ENCODE results near the gene LLGL1. TPM values are rescaled to one million over a fixed set of nuclear protein-coding genes. Genes with fewer than 3 reads are reported as not detected.

Gene LLGL1
- total RNA-seq, 1 donor from 2014 or later, result 57.2 TPM

GRCh38 chr17:18238299-18238698 lies 12.9 kb downstream of the LLGL1 start:
- H3K36me3 Mint-ChIP-seq (ENCODE audit: low read depth, unreplicated experiment), result peaks cover 32% of the 10 kb centered on the region
- no peaks in the 10 kb centered on the region for H3K9me3 Mint-ChIP-seq (ENCODE audit: unreplicated experiment)
- no peaks in the 10 kb centered on the region for H3K4me1 Mint-ChIP-seq (ENCODE audit: unreplicated experiment)
- H3K4me3 Mint-ChIP-seq (ENCODE audit: unreplicated experiment), result no peak overlapping the region
- TF ChIP-seq, protein P1, sequence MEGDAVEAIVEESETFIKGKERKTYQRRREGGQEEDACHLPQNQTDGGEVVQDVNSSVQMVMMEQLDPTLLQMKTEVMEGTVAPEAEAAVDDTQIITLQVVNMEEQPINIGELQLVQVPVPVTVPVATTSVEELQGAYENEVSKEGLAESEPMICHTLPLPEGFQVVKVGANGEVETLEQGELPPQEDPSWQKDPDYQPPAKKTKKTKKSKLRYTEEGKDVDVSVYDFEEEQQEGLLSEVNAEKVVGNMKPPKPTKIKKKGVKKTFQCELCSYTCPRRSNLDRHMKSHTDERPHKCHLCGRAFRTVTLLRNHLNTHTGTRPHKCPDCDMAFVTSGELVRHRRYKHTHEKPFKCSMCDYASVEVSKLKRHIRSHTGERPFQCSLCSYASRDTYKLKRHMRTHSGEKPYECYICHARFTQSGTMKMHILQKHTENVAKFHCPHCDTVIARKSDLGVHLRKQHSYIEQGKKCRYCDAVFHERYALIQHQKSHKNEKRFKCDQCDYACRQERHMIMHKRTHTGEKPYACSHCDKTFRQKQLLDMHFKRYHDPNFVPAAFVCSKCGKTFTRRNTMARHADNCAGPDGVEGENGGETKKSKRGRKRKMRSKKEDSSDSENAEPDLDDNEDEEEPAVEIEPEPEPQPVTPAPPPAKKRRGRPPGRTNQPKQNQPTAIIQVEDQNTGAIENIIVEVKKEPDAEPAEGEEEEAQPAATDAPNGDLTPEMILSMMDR (IDR thresholded peaks at IDR 0.05; ENCODE audit: unreplicated experiment), result no peak
- H3K27me3 Mint-ChIP-seq (ENCODE audit: unreplicated experiment), result peaks cover 10% of the 10 kb centered on the region
- no peak overlapping the region for H3K27ac Mint-ChIP-seq (ENCODE audit: unreplicated experiment)
- DNase-seq (ENCODE audit: low spot score), result no peak

DNA sequence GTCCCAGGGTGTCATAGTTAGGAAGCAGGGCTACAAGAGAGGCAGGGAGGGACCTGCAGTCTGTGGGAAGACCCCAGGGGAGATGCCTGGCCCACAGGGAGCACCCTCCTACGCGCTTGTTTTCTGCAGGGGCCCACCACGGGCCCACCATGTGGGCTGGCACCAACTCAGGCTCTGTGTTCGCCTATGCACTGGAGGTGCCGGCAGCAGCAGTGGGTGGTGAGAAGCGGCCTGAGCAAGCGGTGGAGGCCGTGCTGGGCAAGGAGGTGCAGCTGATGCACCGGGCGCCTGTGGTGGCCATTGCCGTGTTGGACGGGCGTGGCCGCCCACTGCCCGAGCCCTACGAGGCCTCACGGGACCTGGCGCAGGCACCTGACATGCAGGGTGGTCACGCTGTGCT lies 15.0 kb downstream of the LLGL1 start:
- H3K9me3 Mint-ChIP-seq (ENCODE audit: unreplicated experiment), result no peaks in the 10 kb centered on the region
- H3K36me3 Mint-ChIP-seq (ENCODE audit: low read depth, unreplicated experiment), result peaks cover 25% of the 10 kb centered on the region
- no peaks in the 10 kb centered on the region for H3K4me1 Mint-ChIP-seq (ENCODE audit: unreplicated experiment)
- no peak overlapping the region for H3K27ac Mint-ChIP-seq (ENCODE audit: unreplicated experiment)
- H3K4me3 Mint-ChIP-seq (ENCODE audit: unreplicated experiment), result no peak overlapping the region
- H3K27me3 Mint-ChIP-seq (ENCODE audit: unreplicated experiment), result peaks cover 8% of the 10 kb centered on the region
- no peak for DNase-seq (ENCODE audit: low spot score)
- TF ChIP-seq, protein P1 (IDR thresholded peaks at IDR 0.05; ENCODE audit: unreplicated experiment), result no peak

GRCh38 chr17:18241229-18241871 lies 15.9 kb downstream of the LLGL1 start:
- Mint-ChIP-seq H3K9me3 (ENCODE audit: unreplicated experiment) (no peaks in the 10 kb centered on the region), H3K4me3 (ENCODE audit: unreplicated experiment) (no peak overlapping the region), H3K36me3 (ENCODE audit: low read depth, unreplicated experiment) (peaks cover 20% of the 10 kb centered on the region), H3K27me3 (ENCODE audit: unreplicated experiment) (peaks cover 9% of the 10 kb centered on the region), H3K27ac (ENCODE audit: unreplicated experiment) (no peak overlapping the region), H3K4me1 (ENCODE audit: unreplicated experiment) (no peaks in the 10 kb centered on the region)
- TF ChIP-seq, protein P1 (IDR thresholded peaks at IDR 0.05; ENCODE audit: unreplicated experiment), result no peak
- DNase-seq (ENCODE audit: low spot score), result no peak

DNA sequence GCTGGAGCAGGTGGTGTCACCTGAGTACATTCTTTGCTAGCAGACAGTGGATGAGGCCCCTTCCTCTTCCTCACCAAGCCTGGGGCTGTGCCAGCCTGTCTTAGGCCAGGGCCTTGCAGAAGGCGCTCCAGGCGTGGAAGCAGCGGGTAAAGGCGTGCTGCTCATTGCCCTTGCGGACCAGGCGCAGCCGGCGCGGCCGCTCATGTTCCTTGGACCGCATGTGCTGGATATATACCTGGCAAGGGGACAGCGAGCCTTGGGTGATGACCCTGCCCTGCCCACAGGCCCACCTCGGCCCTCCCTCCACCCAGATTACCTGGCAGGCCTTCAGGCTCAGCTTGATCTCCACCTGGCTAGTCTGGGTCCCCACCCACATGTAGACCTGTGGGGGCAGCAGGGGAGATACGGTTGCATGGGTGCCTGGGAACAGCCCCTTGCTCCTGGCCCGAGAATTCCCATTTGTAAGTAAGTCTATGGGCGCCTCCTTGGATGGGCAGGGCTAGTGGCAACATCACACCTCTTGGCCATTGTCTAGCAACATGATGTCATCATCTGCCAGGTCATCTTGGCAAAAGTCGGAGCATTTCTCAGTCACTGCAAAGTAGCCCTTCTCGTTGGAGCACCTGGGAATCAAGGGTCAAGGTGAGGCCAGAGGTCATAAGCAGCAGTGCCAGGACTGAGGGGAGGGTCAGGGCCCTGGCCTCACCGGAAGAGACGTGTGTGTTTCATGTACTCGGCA lies 19.8 kb downstream of the LLGL1 start:
- no peak for DNase-seq (ENCODE audit: low spot score)
- TF ChIP-seq, protein P1 (IDR thresholded peaks at IDR 0.05; ENCODE audit: unreplicated experiment), result no peak
- H3K9me3 Mint-ChIP-seq (ENCODE audit: unreplicated experiment), result no peaks in the 10 kb centered on the region
- H3K27ac Mint-ChIP-seq (ENCODE audit: unreplicated experiment), result no peak overlapping the region
- H3K36me3 Mint-ChIP-seq (ENCODE audit: low read depth, unreplicated experiment), result peaks cover 18% of the 10 kb centered on the region
- H3K4me3 Mint-ChIP-seq (ENCODE audit: unreplicated experiment), result no peak overlapping the region
- H3K4me1 Mint-ChIP-seq (ENCODE audit: unreplicated experiment), result peaks cover 9% of the 10 kb centered on the region
- peaks cover 11% of the 10 kb centered on the region for H3K27me3 Mint-ChIP-seq (ENCODE audit: unreplicated experiment)

GRCh38 chr17:18246109-18246725 lies 20.8 kb downstream of the LLGL1 start:
- no peak overlapping the region for H3K4me3 Mint-ChIP-seq (ENCODE audit: unreplicated experiment)
- peaks cover 12% of the 10 kb centered on the region for H3K27me3 Mint-ChIP-seq (ENCODE audit: unreplicated experiment)
- no peak overlapping the region for H3K27ac Mint-ChIP-seq (ENCODE audit: unreplicated experiment)
- TF ChIP-seq, protein P1 (IDR thresholded peaks at IDR 0.05; ENCODE audit: unreplicated experiment), result no peak
- peaks cover 9% of the 10 kb centered on the region for H3K4me1 Mint-ChIP-seq (ENCODE audit: unreplicated experiment)
- no peak for DNase-seq (ENCODE audit: low spot score)
- peaks cover 26% of the 10 kb centered on the region for H3K36me3 Mint-ChIP-seq (ENCODE audit: low read depth, unreplicated experiment)
- no peaks in the 10 kb centered on the region for H3K9me3 Mint-ChIP-seq (ENCODE audit: unreplicated experiment)
